Pons (tissue), 1 donor: ENCODE measurements around the gene CSF3R.

Experiments
- DNase-seq: peaks from one replicate; pipeline ENCODE4 v3.0.0-alpha.2; 2016; ENCODE audit warnings: low spot score

CSF3R gene

GRCh38 chr1:36482724-36483388, at the start of gene CSF3R:
CSF3R (minus strand) TSS chr1:36482913; CDS start chr1:36479496, 3,417 bp downstream.
- DNase-seq, result no peak

DNA sequence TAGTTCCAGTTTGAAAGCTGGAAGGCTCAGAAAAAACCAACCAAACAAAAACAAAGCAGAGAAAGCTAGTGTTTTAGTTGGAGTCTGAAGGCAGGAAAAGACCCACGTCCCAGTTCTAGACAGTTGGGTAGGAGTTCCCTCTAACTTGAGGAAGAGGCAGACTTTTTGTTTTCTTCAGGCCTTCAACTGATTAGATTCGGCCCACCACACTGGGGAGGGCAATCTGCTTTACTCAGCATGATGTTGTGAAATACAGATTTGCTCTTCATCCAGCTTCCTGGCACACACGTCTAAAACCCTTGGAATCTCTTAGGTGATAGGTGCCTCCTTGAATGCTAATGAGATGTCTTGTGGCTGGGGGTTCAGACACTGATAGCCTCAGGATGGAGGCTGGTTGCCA, 49.1 kb upstream of the CSF3R start:
- DNase-seq, result no peak

DNA sequence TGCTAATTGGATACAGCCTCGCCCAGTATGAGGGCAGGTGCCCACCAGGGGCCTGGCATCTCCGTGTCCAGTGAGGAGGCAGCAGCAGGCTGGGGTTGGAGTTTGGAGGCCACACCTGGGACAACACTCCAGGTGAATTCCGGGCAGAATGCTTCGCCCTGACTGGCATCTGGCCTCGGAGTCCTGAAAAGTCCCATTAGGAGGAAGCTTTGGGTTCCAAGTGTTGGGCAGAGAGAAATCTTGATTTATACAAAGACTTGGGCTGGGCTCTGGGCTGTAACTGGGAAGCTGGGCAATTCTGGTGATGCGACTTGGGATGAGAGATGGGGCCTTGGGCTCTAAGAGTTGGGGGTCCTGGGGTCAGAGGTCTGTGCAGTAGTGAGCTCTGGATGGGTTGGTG, 48.1 kb upstream of the CSF3R start:
- no peak for DNase-seq

GRCh38 chr1:36530261-36530660, 47.5 kb upstream of the CSF3R start:
- DNase-seq, result no peak

DNA sequence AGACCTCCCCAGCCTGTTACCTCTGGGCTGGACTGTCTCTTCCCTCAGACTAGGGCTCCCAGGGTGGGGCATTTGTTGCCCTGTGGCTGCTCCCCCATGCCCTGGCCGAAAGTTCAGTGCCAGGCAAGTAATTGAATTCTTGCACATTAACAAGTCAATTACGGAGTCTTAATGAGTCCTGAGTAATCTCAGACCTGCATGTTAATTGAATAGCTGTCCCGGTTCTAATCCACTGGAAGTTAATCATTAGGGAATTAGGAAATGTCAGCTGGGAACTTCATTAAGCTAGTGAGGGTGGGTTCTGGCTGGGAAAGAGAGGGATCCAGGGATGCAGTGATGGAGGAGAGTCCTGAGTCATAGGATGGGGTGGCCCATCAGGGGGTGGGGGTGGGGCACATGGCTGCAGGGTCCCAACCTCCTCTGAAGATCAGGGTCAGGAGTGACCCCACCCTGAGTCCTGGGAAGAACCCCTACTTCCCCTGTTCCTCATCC, 47.1 kb upstream of the CSF3R start:
- DNase-seq, result no peak

- DNase-seq, result no peak
Measured at GRCh38 chr1:36528361-36529349, 45.9 kb upstream of the CSF3R start.

DNA sequence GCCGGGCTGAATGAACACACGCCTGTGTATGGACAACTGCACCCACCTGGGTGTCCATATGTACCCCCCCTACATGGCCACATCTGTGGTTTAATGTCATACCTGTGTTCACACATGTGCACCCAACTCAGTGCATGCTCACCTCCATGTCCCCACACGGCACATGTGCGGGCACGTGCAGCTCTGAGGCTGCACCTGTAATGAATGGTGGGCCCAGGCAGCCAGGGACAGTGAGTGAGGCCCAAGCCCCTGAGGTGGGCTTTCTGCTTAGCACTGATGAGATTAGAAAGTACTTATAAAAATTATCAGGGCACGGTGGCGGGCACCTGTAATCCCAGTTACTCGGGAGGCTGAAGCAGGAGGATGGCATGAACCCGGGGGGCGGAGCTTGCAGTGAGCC, 42.5 kb upstream of the CSF3R start:
- DNase-seq, result no peak

DNA sequence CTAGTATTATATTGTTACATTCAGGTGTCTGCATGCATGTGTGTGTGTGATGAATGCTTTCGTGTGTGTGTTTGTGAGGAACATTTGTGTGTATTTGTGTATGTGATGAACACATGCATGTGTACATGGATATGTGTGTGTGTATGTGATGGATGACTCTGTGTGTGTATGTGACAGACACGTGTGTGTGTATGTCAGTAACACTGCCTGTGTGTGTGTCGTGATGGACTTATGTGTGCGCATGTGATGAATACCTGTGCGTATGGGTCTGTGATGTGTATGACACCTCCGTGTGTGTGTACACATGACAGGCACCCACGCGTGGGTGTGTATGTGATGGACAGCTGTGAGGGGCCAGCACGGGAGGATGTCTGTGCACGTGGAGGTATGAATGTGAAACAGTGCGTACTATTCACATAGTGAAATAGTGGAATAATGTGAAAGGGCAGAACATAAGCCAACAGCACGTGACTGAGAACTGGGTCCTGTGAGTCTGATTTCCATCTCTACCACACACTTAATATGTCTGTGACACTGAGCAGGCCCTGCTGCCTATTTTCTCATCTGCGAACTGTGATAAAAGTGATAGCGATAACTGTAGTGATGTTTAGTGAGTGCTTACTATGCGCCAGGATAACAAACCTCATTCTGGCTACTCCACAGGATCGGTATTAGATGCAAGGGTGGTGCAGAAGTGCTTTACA, 41.8 kb upstream of the CSF3R start:
- no peak for DNase-seq

- no peak for DNase-seq
Measured at GRCh38 chr1:36523850-36524249, 41.1 kb upstream of the CSF3R start.

DNA sequence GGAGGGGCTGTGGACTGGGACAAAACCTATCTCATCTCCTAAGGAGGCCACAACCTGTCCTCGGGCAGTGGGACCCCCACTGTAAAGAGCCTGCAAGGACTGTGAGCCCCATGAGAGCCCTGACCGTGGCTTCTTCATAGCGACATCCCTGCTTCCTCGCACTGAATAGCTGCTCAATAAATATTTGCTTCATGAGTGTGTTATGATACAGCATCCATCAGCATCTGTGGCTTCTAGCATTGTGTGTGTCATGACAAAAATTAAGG, 40.5 kb upstream of the CSF3R start:
- no peak for DNase-seq

DNA sequence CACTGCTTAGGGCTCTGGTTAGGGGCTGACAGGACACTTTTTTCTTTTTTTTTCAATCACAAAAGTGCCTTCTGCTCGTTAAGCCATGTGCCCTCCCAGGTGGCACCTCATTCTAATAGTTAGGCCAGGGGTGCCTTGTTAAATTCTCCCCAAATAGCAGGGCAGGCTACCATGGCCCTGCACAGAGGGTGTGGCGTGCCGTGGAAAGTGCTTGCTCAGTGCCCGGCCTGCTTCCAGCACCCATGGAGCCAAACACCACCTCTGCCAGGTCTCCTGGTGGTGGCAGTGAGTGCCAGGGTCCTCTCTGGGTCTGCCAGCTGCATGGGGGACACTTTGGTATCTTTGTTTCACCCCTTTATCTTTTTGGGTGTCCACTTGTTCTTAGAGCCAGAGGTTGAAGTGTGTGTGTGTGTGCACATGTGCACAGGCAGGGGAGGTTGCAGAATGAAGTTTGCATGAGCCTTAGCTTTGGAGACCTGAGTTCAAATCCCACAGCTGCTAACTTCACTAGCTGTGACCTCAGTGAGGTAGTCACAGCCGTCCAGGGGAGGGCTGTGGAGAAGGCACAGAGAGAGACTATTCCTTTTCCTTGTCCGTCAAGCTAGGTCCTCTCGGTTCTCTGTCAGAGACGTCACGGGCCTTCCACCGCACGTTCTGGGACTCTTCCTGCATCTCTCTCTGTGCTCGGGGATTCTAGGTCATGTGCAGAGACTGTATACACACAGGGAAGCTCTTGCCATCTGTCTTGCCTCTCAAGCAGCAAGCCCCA, 39.9 kb upstream of the CSF3R start:
- no peak for DNase-seq

- DNase-seq, result no peak
Measured at GRCh38 chr1:36522021-36522420, 39.3 kb upstream of the CSF3R start.

DNA sequence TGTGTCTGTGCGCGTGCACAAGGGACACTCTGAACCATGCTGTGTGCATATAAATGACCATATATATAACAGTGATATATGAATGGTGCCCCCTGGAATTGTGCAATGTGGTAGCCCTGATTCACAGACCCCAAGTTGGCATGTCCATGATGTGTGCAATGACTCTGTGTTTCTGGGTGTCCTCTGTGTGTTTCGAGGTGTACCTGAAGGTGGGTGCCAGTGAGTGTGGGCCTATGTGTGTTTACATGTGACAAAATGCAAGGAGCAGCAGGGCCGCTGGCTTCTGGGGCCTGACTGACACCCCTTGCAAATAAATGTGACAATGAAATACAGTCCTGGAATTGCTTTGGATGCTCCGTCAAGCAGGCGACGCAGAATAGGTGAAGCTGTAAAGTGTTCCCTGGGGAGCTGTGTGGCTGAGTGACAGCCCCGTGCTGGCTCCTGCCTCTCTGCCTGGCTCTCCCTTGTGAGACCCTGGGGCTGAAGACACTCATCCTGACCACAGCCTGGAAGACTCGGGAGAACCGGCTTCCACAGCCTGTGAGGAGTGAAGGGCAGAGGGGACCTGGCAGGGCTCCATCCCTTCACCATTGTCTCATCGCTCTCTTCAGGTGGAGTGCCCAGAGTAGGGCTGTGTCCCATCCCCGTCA, 38.2 kb upstream of the CSF3R start:
- DNase-seq, result no peak

- no peak for DNase-seq
Measured at GRCh38 chr1:36520056-36520455, 37.3 kb upstream of the CSF3R start.

DNA sequence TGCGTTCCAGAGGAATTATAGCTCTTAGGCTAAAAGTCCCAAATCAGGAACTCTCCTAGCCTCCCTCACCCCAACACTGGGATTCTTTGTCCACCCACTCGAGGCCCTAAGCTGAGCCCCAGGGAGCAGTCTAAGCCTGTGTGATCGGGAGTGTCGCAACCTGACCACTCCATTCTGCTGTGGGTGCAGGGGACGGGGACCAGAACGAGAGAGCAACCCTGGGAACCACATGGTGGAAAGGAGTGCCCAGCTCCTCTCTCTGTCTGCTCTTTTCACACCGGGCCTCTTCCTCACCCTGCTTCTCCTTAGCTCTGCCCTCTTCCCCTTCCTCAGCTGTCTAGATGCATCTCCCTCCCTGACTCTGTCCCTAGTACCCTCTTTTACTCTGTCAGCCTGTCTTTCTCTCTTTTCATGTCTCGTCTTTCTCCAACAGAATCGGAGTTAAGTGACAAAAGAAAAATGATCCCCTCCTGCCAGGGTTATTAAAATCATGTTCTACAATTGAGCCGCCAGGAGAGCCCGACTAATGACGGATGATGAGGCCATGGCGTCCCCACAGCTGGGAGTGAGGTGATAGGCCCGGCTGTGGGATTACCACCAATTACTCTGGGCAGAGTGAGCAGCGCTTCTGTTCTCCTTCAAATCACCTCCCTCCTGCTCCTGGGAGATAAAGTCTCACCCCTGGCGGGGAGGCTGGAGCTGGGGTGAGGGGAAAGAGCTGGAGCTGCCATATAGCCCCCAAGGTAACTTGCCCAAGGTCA, 34.5 kb upstream of the CSF3R start:
- DNase-seq, result peak; percentile 1

- DNase-seq, result peak; percentile 52
Measured at GRCh38 chr1:36516372-36517010, 33.8 kb upstream of the CSF3R start.

DNA sequence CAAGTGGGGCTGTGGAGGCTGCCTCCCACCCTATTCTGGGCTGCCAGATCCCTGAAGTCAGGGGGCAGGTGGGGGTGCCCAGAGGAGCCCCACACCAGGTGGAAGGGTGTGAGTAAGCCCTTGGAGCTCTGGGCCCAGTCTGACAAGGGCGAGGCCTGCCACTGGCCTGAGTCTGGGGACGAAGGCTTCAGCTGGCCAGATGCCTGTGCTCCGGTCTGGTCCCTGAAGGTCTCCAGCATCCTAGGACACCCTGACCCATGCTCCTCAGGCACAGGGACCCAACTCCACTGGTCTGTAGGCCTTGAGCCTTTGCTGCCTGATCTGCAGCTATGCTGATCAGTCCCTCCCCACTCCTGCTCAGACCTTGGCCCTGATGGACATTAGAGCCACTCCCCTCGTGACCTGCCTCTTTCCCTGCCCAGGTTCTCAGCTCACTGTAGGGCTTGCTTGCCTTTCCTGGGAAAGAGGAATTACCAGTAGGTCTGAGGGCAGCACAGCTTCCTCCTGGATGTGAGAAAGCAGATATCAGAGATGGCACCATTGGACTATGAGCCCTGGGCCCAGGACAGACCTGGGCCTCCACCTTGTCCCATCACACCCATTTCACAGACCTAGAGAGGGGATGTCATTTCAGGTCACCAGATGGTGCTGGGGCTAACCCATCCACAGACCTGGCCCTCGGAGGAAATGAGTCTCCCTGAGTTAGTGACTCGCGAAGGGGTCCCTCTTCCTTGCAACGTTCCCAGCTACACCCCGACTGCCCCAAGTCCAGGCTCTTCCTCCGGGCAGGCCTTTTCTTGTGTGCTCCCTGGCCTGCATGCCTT, 32.8 kb upstream of the CSF3R start:
- no peak for DNase-seq

DNA sequence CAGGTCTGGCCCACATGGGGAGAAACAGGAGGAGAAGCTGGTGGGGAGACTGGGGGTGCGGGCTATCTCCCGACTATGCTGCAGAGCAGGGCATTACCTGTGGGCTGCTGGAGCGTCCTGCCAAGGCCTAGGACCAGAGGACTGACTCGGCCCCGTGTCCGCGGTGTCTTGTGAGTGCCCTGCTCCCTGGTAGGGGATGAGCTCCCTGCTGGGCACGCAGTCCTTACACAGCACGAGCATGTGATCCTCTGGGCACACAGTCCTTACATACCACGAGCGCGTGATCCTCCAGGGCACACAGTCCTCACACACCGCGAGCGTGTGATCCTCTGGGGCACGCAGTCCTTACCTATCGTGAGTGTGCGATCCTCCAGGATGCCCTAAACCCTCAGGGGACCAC, 31.8 kb upstream of the CSF3R start:
- DNase-seq, result no peak
